ENCODE results near the gene CLDND1.

The CLDND1 gene

GRCh38 chr3:98513091-98513511 lies 9.6 kb downstream of the CLDND1 start:
- DNase-seq, result no peak

GRCh38 chr3:98512576-98512975 lies 10.1 kb downstream of the CLDND1 start:
- DNase-seq, result no peak

GRCh38 chr3:98508582-98508981 lies 14.1 kb downstream of the CLDND1 start:
- no peak for DNase-seq

- no peak for DNase-seq
These were observed 18.2 kb downstream of the CLDND1 start for GRCh38 chr3:98504539-98504938.

GRCh38 chr3:98501863-98502576 lies 20.7 kb downstream of the CLDND1 start:
- DNase-seq, result no peak

- DNase-seq, result no peak
These were observed 21.4 kb downstream of the CLDND1 start for GRCh38 chr3:98501270-98501669.

GRCh38 chr3:98500019-98500418 lies 22.7 kb downstream of the CLDND1 start:
- DNase-seq, result no peak

GRCh38 chr3:98497381-98497780 lies 25.3 kb downstream of the CLDND1 start, which contains the start of gene OR5K2:
Gene OR5K2 (plus strand): TSS chr3:98497681. CDS start chr3:98497681, 0 bp downstream.
- DNase-seq, result no peak

GRCh38 chr3:98483626-98484025 lies 39.1 kb downstream of the CLDND1 start:
- no peak for DNase-seq

- no peak for DNase-seq
These were observed 39.8 kb downstream of the CLDND1 start for GRCh38 chr3:98482717-98483482.

Measured in T-helper 9 cell (primary cell).